ENCODE results near the gene IPMK.

The IPMK gene

DNA sequence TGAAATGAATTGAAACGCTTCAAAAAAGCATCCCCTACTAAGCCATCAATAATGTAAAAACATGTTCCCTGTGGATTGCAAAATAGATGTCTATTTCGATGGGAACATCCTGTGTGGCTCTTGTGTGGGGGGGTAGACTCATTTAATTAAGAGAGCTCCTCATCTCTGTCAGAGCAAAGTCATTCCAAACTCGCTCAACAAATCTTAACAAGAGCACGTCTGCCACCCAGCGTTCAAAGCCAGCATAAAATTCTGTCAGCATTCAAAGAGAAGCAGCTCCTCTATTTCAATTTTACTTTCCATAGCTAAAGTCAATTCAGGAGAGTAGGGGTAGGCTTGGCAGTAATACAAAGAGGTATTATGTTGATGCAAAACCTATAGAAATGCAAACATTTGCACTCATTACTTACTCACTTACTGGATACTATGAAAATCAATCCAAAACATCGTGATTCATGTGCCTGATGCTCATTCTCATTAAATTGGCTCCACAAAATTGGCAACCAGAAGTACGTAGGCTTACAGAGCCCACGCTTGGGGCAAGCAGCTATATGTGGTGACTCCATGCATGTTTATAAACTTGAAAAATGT is 114.9 kb downstream of the IPMK start:
- peak; percentile 26 to 54 (median 38) for DNase-seq

DNA sequence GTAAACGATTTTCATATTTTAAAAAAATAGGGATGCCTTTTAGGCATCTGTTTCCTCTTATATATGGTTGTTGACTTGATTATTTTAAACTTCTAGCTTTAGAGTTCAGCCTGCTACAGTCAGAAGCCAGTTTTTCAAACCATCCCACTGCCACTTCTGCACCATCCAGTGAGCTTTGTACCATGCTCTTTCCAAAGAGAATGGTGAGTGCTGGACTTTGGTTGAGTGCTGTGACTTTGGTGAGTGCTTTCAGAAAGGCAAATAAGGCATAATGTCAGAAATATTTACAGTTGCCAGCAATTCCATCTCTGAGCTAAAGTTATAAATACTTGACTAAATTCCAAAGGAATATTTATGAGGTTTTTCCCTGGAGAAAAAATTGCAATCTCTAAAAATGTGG is 117.4 kb downstream of the IPMK start:
- DNase-seq, result no peak

DNA sequence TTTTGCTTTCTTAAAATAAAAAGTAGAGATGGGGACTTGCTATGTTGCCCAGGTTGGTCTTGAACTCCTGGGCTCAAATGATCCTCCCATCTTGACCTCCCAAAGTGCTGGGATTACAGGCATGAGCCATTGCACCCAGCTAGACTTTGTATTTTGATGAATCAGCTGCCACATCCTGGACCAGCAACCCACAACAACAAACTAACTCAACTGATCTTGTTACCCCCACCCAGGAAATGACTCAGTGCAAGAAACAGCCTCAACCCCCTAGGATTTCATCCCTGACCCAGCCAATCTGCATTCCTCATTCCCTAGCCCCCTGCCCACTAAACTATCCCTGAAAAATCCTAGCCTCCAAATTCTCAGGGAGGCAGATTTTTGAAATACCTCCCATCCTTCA is 123.8 kb downstream of the IPMK start:
- DNase-seq, result no peak

Measured in suppressor macrophage (primary cell).